Smooth muscle cell (in vitro differentiated cells): ENCODE data around the gene ADGRL3. TPM values are rescaled to one million over a fixed set of nuclear protein-coding genes. Genes with fewer than 3 reads are reported as not detected.
A peak's percentile ranks its signal among the peaks of the same experiment; 100 is the strongest.

Experiments
- DNase-seq: peaks from one replicate; lab custom pipeline; 2025; ENCODE audit not compliant: unreplicated experiment; lab: John Stamatoyannopoulos, UW
- H2AFZ ChIP-seq: fragments of 200-600 bp; sonication (generic); 2 replicates; pipeline ENCODE4 v1.6.0; 2016; ENCODE audit warnings: antibody characterized with exemption, low read depth, mild to moderate bottlenecking
- H3F3A ChIP-seq: fragments of 200-600 bp; sonication (generic); 2 replicates; pipeline ENCODE4 v1.6.0; 2017; ENCODE audit warnings: antibody characterized with exemption, low read depth
- H3K27ac ChIP-seq: fragments of 200-600 bp; sonication (generic); 2 replicates; pipeline ENCODE4 v1.5.1; 2016; ENCODE audit warnings: low read depth, mild to moderate bottlenecking
- H3K27me3 ChIP-seq: fragments of 200-600 bp; sonication (generic); 2 replicates; pipeline ENCODE4 v1.6.1; 2016; ENCODE audit warnings: low read depth, mild to moderate bottlenecking
- H3K36me3 ChIP-seq: fragments of 200-600 bp; sonication (generic); 2 replicates; pipeline ENCODE4 v1.5.1; 2016; ENCODE audit warnings: low read depth
- H3K4me1 ChIP-seq: fragments of 200-600 bp; sonication (generic); 2 replicates; pipeline ENCODE4 v1.5.1; 2016; ENCODE audit warnings: low read depth
- H3K4me2 ChIP-seq: fragments of 200-600 bp; sonication (generic); 2 replicates; pipeline ENCODE4 v1.6.0; 2016; ENCODE audit warnings: mild to moderate bottlenecking
- H3K4me3 ChIP-seq: fragments of 200-600 bp; sonication (generic); 2 replicates; pipeline ENCODE4 v1.5.1; 2016; ENCODE audit warnings: mild to moderate bottlenecking
- H3K79me2 ChIP-seq: fragments of 200-600 bp; sonication (generic); 2 replicates; pipeline ENCODE4 v1.6.0; 2016; ENCODE audit warnings: low read depth, mild to moderate bottlenecking
- H3K9ac ChIP-seq: fragments of 200-600 bp; sonication (generic); 2 replicates; pipeline ENCODE4 v1.6.0; 2016; ENCODE audit warnings: low read depth
- H3K9me3 ChIP-seq: fragments of 200-600 bp; sonication (generic); replicated peaks from 2 replicates; pipeline ENCODE4 v1.5.1; 2016; ENCODE audit warnings: low read depth
- H4K20me1 ChIP-seq: fragments of 200-600 bp; sonication (generic); 2 replicates; pipeline ENCODE4 v1.6.0; 2016; ENCODE audit warnings: low read depth
- WGBS: methylation state at CpG from one replicate; pipeline ENCODE4 v1.1.7; 2016; ENCODE audit warnings: low lambda C conversion rate; 5-methylcytosine and 5-hydroxymethylcytosine counted together
- polyA plus RNA-seq: library from polyadenylated mRNA; unstranded; fragments of >200 nt; fragmentation: Nextera tagmentation; extraction: Ambion mirVana; gene quantifications from 2 replicates; pipeline ENCODE4 v1.2.1, GENCODE V29; 2016
- total RNA-seq: library from RNA; depleted of rRNA; stranded (reverse); fragments of >200 nt; gene quantifications from 2 replicates; pipeline ENCODE4 v1.2.3, GENCODE V29; 2014
- TF ChIP-seq, protein P1 (sequence below): fragments of 200-600 bp; sonication (generic); IDR thresholded peaks from 2 replicates; pipeline ENCODE4 v1.5.1; 2017; ENCODE audit warnings: borderline replicate concordance, mild to moderate bottlenecking, antibody characterized with exemption; ENCODE audit not compliant: insufficient read depth, poor library complexity, severe bottlenecking

Gene ADGRL3
- total and polyA plus RNA-seq, 2 experiments from 2014 or later, result 2.4 to 9.5 TPM

DNA sequence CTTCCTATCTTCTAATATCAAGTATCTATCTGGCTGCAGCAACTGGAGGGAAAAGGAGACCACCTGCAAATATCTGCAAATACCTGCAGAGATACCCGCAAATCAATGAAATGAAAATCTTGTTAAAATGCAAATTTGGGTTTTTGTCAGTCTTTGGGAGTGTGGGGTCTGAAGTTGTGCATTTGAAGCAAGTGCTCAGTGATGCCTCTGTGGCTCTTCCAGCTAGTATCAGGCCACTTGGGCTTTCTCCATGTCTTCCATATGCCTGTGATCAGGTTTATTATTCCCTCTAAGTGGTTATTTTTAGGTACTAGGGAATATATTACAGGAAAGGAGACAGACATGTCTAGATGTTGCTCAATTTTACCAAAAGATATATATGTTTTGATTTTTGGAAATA is 880.3 kb downstream of the ADGRL3 start:
- Histone ChIP-seq H3K9ac (no peak overlapping the region), H3F3A (no peaks in the 10 kb centered on the region), H3K4me1 (no peaks in the 10 kb centered on the region), H3K27ac (no peak overlapping the region), H3K79me2 (no peaks in the 10 kb centered on the region), H3K4me2 (no peak overlapping the region), H4K20me1 (no peaks in the 10 kb centered on the region), H3K36me3 (no peaks in the 10 kb centered on the region), H3K27me3 (no peaks in the 10 kb centered on the region), H3K4me3 (no peak overlapping the region), H2AFZ (no peak overlapping the region), H3K9me3 (no peaks in the 10 kb centered on the region)
- TF ChIP-seq, protein P1, sequence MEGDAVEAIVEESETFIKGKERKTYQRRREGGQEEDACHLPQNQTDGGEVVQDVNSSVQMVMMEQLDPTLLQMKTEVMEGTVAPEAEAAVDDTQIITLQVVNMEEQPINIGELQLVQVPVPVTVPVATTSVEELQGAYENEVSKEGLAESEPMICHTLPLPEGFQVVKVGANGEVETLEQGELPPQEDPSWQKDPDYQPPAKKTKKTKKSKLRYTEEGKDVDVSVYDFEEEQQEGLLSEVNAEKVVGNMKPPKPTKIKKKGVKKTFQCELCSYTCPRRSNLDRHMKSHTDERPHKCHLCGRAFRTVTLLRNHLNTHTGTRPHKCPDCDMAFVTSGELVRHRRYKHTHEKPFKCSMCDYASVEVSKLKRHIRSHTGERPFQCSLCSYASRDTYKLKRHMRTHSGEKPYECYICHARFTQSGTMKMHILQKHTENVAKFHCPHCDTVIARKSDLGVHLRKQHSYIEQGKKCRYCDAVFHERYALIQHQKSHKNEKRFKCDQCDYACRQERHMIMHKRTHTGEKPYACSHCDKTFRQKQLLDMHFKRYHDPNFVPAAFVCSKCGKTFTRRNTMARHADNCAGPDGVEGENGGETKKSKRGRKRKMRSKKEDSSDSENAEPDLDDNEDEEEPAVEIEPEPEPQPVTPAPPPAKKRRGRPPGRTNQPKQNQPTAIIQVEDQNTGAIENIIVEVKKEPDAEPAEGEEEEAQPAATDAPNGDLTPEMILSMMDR, result no peak
- no peak for DNase-seq
- 17% methylated on average over 1 of the region's 1 CpG for WGBS

DNA sequence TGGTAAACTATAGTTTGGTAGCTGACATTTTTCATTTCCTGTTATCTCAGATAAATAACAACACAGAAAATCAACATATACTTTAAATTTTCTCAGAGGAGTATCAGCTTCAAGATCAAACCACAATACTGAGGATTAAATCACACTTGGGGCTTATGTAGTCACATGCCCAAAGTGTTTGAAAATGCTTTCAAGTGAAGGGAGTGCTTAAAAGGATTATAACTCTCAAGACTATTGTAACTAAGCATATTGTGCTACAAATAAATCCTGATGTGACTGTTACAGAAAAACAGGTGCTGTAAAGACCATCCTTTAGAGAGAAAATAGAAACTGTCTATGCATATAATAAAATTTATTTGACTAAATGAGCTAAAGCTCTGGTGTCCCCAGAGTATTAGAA is 887.6 kb downstream of the ADGRL3 start:
- Histone ChIP-seq H3K9ac (no peak overlapping the region), H3K4me1 (no peaks in the 10 kb centered on the region), H2AFZ (no peak overlapping the region), H3K36me3 (no peaks in the 10 kb centered on the region), H3K27ac (no peak overlapping the region), H3F3A (no peaks in the 10 kb centered on the region), H3K4me3 (no peak overlapping the region), H3K27me3 (no peaks in the 10 kb centered on the region), H3K79me2 (no peaks in the 10 kb centered on the region), H3K4me2 (no peak overlapping the region), H3K9me3 (no peaks in the 10 kb centered on the region), H4K20me1 (no peaks in the 10 kb centered on the region)
- DNase-seq, result no peak
- TF ChIP-seq, protein P1, result no peak

DNA sequence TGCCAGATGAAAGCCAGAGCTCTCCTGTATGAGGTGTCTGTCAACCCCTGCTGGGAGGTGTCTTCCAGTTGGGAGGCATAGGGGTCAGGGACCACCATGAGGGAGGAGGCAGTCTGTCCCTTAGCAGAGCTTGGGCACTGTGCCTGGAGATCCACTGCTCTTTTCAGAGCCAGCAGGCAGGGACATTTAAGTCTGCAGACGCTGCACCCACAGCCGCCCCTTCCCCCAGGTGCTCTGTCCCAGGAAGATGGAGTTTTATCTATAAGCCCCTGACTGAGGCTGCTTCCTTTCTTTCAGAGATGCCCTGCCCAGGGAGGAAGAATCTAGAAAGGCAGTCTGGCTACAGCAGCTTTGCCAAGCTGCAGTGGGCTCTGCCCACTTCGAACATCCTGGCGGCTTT is 893.6 kb downstream of the ADGRL3 start:
- H3K4me1 ChIP-seq, result no peaks in the 10 kb centered on the region
- 95% methylated on average over 4 of the region's 4 CpGs for WGBS
- H3K79me2 ChIP-seq, result no peaks in the 10 kb centered on the region
- TF ChIP-seq, protein P1, result no peak
- no peak overlapping the region for H3K9ac ChIP-seq
- no peak overlapping the region for H3K4me2 ChIP-seq
- H3K9me3 ChIP-seq, result no peaks in the 10 kb centered on the region
- H3K27me3 ChIP-seq, result no peaks in the 10 kb centered on the region
- H3K36me3 ChIP-seq, result no peaks in the 10 kb centered on the region
- no peak overlapping the region for H3K27ac ChIP-seq
- no peak for DNase-seq
- no peaks in the 10 kb centered on the region for H3F3A ChIP-seq
- H3K4me3 ChIP-seq, result no peak overlapping the region
- H4K20me1 ChIP-seq, result no peaks in the 10 kb centered on the region
- H2AFZ ChIP-seq, result no peak overlapping the region

DNA sequence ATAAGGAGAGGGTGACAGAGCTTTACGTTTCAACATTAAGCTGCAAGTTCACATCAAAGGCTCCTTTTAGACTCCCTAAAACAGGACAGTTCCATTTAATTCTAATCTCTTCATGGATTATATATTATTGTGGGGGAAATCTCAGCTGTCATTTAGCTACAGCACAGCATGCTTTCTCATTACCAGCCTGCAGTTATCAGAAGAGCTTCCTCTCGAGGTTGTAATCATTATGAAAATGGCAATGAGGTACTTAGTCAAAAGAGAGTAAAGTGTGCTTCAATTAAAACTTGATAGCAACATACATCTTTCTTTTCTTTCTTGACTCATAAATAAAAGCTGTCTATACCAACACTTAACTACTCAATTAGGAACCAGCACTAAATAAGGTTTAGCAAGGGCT is 896.8 kb downstream of the ADGRL3 start:
- 61% methylated on average over 2 of the region's 2 CpGs for WGBS
- H3K36me3 ChIP-seq, result no peaks in the 10 kb centered on the region
- H3K79me2 ChIP-seq, result no peaks in the 10 kb centered on the region
- DNase-seq, result no peak
- no peak overlapping the region for H3K9ac ChIP-seq
- peak overlapping the region; percentile 76 for H2AFZ ChIP-seq
- TF ChIP-seq, protein P1, result no peak
- H3K4me2 ChIP-seq, result no peak overlapping the region
- H3F3A ChIP-seq, result no peaks in the 10 kb centered on the region
- no peaks in the 10 kb centered on the region for H3K9me3 ChIP-seq
- no peaks in the 10 kb centered on the region for H3K4me1 ChIP-seq
- H4K20me1 ChIP-seq, result no peaks in the 10 kb centered on the region
- no peaks in the 10 kb centered on the region for H3K27me3 ChIP-seq
- no peak overlapping the region for H3K27ac ChIP-seq
- no peak overlapping the region for H3K4me3 ChIP-seq
